Nephron progenitor cell (in vitro differentiated cells): ENCODE measurements around the gene DCAF4L1.

Experiments
- DNase-seq: peaks from one replicate; pipeline ENCODE4 v3.0.0; 2021
- H3K27ac Mint-ChIP-seq: 2 replicates; pipeline ENCODE4 v1.8.0; 2021; ENCODE audit warnings: mild to moderate bottlenecking, moderate library complexity, mixed read lengths
- H3K27me3 Mint-ChIP-seq: 2 replicates; pipeline ENCODE4 v1.8.0; 2021; ENCODE audit warnings: mild to moderate bottlenecking, low read depth, mixed read lengths; ENCODE audit not compliant: poor library complexity
- H3K36me3 Mint-ChIP-seq: 2 replicates; pipeline ENCODE4 v1.8.0; 2021; ENCODE audit warnings: low read depth, mixed read lengths
- H3K4me1 Mint-ChIP-seq: 2 replicates; pipeline ENCODE4 v1.8.0; 2021; ENCODE audit warnings: mixed read lengths
- H3K4me3 Mint-ChIP-seq: 2 replicates; pipeline ENCODE4 v1.8.0; 2021; ENCODE audit warnings: mild to moderate bottlenecking, moderate library complexity, mixed read lengths
- H3K9me3 Mint-ChIP-seq: 2 replicates; pipeline ENCODE4 v1.8.0; 2021; ENCODE audit warnings: mild to moderate bottlenecking, moderate library complexity, mixed read lengths
- CTCF ChIP-seq: fragments of 200-600 bp; sonication (generic); IDR thresholded peaks from 2 replicates; pipeline ENCODE4 v1.5.0; 2021; ENCODE audit warnings: antibody characterized with exemption

The DCAF4L1 gene

GRCh38 chr4:41957634-41958033 is 23.9 kb upstream of the DCAF4L1 start:
- no peaks in the 10 kb centered on the region for H3K9me3 Mint-ChIP-seq
- H3K27ac Mint-ChIP-seq: no peak overlapping the region
- H3K4me3 Mint-ChIP-seq: no peak overlapping the region

GRCh38 chr4:41963105-41963504 is 18.5 kb upstream of the DCAF4L1 start:
- DNase-seq: no peak
- no peaks in the 10 kb centered on the region for H3K4me1 Mint-ChIP-seq
- no peak overlapping the region for H3K4me3 Mint-ChIP-seq
- H3K9me3 Mint-ChIP-seq: peaks cover 5% of the 10 kb centered on the region
- TF ChIP-seq CTCF: peak; percentile 27
- H3K36me3 Mint-ChIP-seq: peaks cover 2% of the 10 kb centered on the region
- H3K27ac Mint-ChIP-seq: no peak overlapping the region
- H3K27me3 Mint-ChIP-seq: peaks cover 2% of the 10 kb centered on the region

More at GRCh38 chr4:41957634-41958033, 23.9 kb upstream of the DCAF4L1 start:
- peak; percentile 51 for TF ChIP-seq CTCF
- H3K36me3 Mint-ChIP-seq: peaks cover 7% of the 10 kb centered on the region
- no peaks in the 10 kb centered on the region for H3K27me3 Mint-ChIP-seq
- DNase-seq: no peak
- no peaks in the 10 kb centered on the region for H3K4me1 Mint-ChIP-seq

GRCh38 chr4:41964401-41964800 is 17.2 kb upstream of the DCAF4L1 start:
- no peak overlapping the region for H3K4me3 Mint-ChIP-seq
- H3K9me3 Mint-ChIP-seq: peaks cover 8% of the 10 kb centered on the region
- TF ChIP-seq CTCF: no peak
- H3K27me3 Mint-ChIP-seq: peaks cover 2% of the 10 kb centered on the region
- no peak overlapping the region for H3K27ac Mint-ChIP-seq
- no peak for DNase-seq
- no peaks in the 10 kb centered on the region for H3K4me1 Mint-ChIP-seq
- peaks cover 5% of the 10 kb centered on the region for H3K36me3 Mint-ChIP-seq

- peaks cover 16% of the 10 kb centered on the region for H3K9me3 Mint-ChIP-seq
- no peak for DNase-seq
- no peak for TF ChIP-seq CTCF
- H3K36me3 Mint-ChIP-seq: peaks cover 5% of the 10 kb centered on the region
- H3K27me3 Mint-ChIP-seq: peaks cover 4% of the 10 kb centered on the region
- H3K27ac Mint-ChIP-seq: no peak overlapping the region
- no peak overlapping the region for H3K4me3 Mint-ChIP-seq
- H3K4me1 Mint-ChIP-seq: no peaks in the 10 kb centered on the region
These were observed 14.2 kb upstream of the DCAF4L1 start for GRCh38 chr4:41967392-41967791.

GRCh38 chr4:41969671-41970070 is 11.9 kb upstream of the DCAF4L1 start:
- no peak for DNase-seq
- no peak for TF ChIP-seq CTCF
- H3K4me3 Mint-ChIP-seq: no peak overlapping the region
- no peaks in the 10 kb centered on the region for H3K4me1 Mint-ChIP-seq
- H3K36me3 Mint-ChIP-seq: peaks cover 5% of the 10 kb centered on the region
- no peak overlapping the region for H3K27ac Mint-ChIP-seq
- H3K27me3 Mint-ChIP-seq: peaks cover 10% of the 10 kb centered on the region
- H3K9me3 Mint-ChIP-seq: peaks cover 16% of the 10 kb centered on the region

GRCh38 chr4:41975341-41975740 is 6.2 kb upstream of the DCAF4L1 start:
- peaks cover 7% of the 10 kb centered on the region for H3K27me3 Mint-ChIP-seq
- no peak for DNase-seq
- H3K4me1 Mint-ChIP-seq: no peaks in the 10 kb centered on the region
- no peak overlapping the region for H3K4me3 Mint-ChIP-seq
- no peak overlapping the region for H3K27ac Mint-ChIP-seq
- H3K9me3 Mint-ChIP-seq: peaks cover 4% of the 10 kb centered on the region
- TF ChIP-seq CTCF: no peak
- H3K36me3 Mint-ChIP-seq: no peaks in the 10 kb centered on the region
